GM23338 (cell line): ENCODE results near the gene FAM168A.

Source experiments
- CREB1 ChIP-seq: fragments of 250-450 bp; sonication (Bioruptor Pico); IDR thresholded peaks from 2 replicates; pipeline ENCODE4 v1.5.0; 2020; ENCODE audit warnings: low read depth, mild to moderate bottlenecking, moderate library complexity
- CTCF ChIP-seq, 2 experiments: fragments of 200-600 bp in 1 of 2; sonication (generic) in 1 of 2; conservative IDR thresholded peaks; 2 replicates each; pipeline versions ENCODE4 v1.5.1 to v1.6.1; 2016 to 2017; ENCODE audit warnings: antibody characterized with exemption in 2 of 2, low read depth in 2 of 2, mild to moderate bottlenecking in 2 of 2, moderate library complexity in 1 of 2
- ETS1 ChIP-seq: IDR thresholded peaks from 2 replicates; pipeline ENCODE4 v1.6.1; 2016; ENCODE audit warnings: antibody characterized with exemption
- EZH2 ChIP-seq: fragments of 200-600 bp; sonication (generic); IDR thresholded peaks from one replicate; pipeline ENCODE4 v1.8.0; 2017; ENCODE audit warnings: antibody characterized with exemption, mild to moderate bottlenecking, low read depth; ENCODE audit not compliant: unreplicated experiment
- EZH2phosphoT487 ChIP-seq: fragments of 200-600 bp; sonication (generic); IDR thresholded peaks from one replicate; pipeline ENCODE4 v1.8.1; 2018; ENCODE audit warnings: antibody characterized with exemption; ENCODE audit not compliant: unreplicated experiment
- JUNB ChIP-seq: IDR thresholded peaks from one replicate; pipeline ENCODE4 v1.6.1; 2016; ENCODE audit warnings: antibody characterized with exemption; ENCODE audit not compliant: unreplicated experiment
- NANOG ChIP-seq: IDR thresholded peaks from 2 replicates; pipeline ENCODE4 v1.6.1; 2016; ENCODE audit warnings: antibody characterized with exemption, borderline replicate concordance
- POLR2AphosphoS5 ChIP-seq: IDR thresholded peaks from 2 replicates; pipeline ENCODE4 v1.6.1; 2016; ENCODE audit warnings: antibody characterized with exemption, low read depth
- REST ChIP-seq: IDR thresholded peaks from one replicate; pipeline ENCODE4 v1.6.1; 2018; ENCODE audit warnings: antibody characterized with exemption; ENCODE audit not compliant: unreplicated experiment
- STAT1 ChIP-seq: IDR thresholded peaks from one replicate; pipeline ENCODE4 v1.6.1; 2016; ENCODE audit warnings: antibody characterized with exemption; ENCODE audit not compliant: unreplicated experiment
- ZNF114 ChIP-seq: fragments of 250-450 bp; sonication (Bioruptor Pico); IDR thresholded peaks from 2 replicates; pipeline ENCODE4 v1.5.0; 2020; ENCODE audit warnings: mild to moderate bottlenecking, moderate library complexity
- ZNF462 ChIP-seq: fragments of 250-450 bp; sonication (Bioruptor Pico); IDR thresholded peaks from 2 replicates; pipeline ENCODE4 v1.5.0; 2020; ENCODE audit warnings: mild to moderate bottlenecking, moderate library complexity

GRCh38 chr11:73554671-73555320 is 43.1 kb downstream of the FAM168A start:
- TF ChIP-seq CTCF (conservative IDR thresholded peaks at IDR 0.05; ENCODE audit: low read depth in 2 of 2): no peak
- no peak for TF ChIP-seq EZH2
- TF ChIP-seq POLR2AphosphoS5: no peak
- no peak for TF ChIP-seq JUNB
- TF ChIP-seq EZH2phosphoT487: no peak
- TF ChIP-seq REST: no peak
- TF ChIP-seq CREB1 (CRISPR knock-in tag): no peak
- TF ChIP-seq STAT1: no peak
- peak; percentile 40; the same call in 1 of the 2 replicates for TF ChIP-seq ZNF462
- no peak for TF ChIP-seq ETS1
- TF ChIP-seq NANOG: no peak
- TF ChIP-seq ZNF114 (CRISPR knock-in tag): no peak
